SK-N-DZ (cell line): Measurements from ENCODE around the gene NEK4.

Source experiments
- DNase-seq: peaks from one replicate; pipeline ENCODE4 v3.0.0-alpha.2; 2015; ENCODE audit warnings: low spot score

NEK4 gene

GRCh38 chr3:52793702-52794611 is 23.2 kb upstream of the NEK4 start:
- no peak for DNase-seq

GRCh38 chr3:52792961-52793695 is 22.4 kb upstream of the NEK4 start:
- DNase-seq = no peak

- DNase-seq = no peak
These were observed 21.7 kb upstream of the NEK4 start for GRCh38 chr3:52792413-52792812.

GRCh38 chr3:52791928-52792327 is 21.2 kb upstream of the NEK4 start:
- no peak for DNase-seq

GRCh38 chr3:52791366-52791765 is 20.6 kb upstream of the NEK4 start:
- no peak for DNase-seq

- no peak for DNase-seq
These were observed 20.0 kb upstream of the NEK4 start for GRCh38 chr3:52790741-52791140.

GRCh38 chr3:52790337-52790736 is 19.6 kb upstream of the NEK4 start:
- DNase-seq = no peak

GRCh38 chr3:52789746-52790040 is 19.0 kb upstream of the NEK4 start:
- no peak for DNase-seq

- no peak for DNase-seq
These were observed 18.4 kb upstream of the NEK4 start for GRCh38 chr3:52788890-52789745.

- DNase-seq = peak; percentile 27
These were observed 17.2 kb upstream of the NEK4 start for GRCh38 chr3:52787672-52788625.

- no peak for DNase-seq
These were observed 16.5 kb upstream of the NEK4 start for GRCh38 chr3:52787246-52787645.

GRCh38 chr3:52786330-52787215 is 15.8 kb upstream of the NEK4 start:
- no peak for DNase-seq

- no peak for DNase-seq
These were observed 14.3 kb upstream of the NEK4 start for GRCh38 chr3:52784931-52785590.

GRCh38 chr3:52784021-52784621 is 13.4 kb upstream of the NEK4 start:
- no peak for DNase-seq

GRCh38 chr3:52783211-52783555 is 12.4 kb upstream of the NEK4 start:
- DNase-seq = no peak

GRCh38 chr3:52782412-52783210 is 11.9 kb upstream of the NEK4 start:
- no peak for DNase-seq

- DNase-seq = no peak
These were observed 11.0 kb upstream of the NEK4 start for GRCh38 chr3:52781741-52782140.
